D341Med (cell line): ENCODE data around the gene CHCHD4.
A peak's percentile ranks its signal among the peaks of the same experiment; 100 is the strongest.

Experiments
- DNase-seq: peaks from one replicate; pipeline ENCODE4 v3.0.0; 2012; ENCODE audit warnings: low spot score

Gene CHCHD4

DNA sequence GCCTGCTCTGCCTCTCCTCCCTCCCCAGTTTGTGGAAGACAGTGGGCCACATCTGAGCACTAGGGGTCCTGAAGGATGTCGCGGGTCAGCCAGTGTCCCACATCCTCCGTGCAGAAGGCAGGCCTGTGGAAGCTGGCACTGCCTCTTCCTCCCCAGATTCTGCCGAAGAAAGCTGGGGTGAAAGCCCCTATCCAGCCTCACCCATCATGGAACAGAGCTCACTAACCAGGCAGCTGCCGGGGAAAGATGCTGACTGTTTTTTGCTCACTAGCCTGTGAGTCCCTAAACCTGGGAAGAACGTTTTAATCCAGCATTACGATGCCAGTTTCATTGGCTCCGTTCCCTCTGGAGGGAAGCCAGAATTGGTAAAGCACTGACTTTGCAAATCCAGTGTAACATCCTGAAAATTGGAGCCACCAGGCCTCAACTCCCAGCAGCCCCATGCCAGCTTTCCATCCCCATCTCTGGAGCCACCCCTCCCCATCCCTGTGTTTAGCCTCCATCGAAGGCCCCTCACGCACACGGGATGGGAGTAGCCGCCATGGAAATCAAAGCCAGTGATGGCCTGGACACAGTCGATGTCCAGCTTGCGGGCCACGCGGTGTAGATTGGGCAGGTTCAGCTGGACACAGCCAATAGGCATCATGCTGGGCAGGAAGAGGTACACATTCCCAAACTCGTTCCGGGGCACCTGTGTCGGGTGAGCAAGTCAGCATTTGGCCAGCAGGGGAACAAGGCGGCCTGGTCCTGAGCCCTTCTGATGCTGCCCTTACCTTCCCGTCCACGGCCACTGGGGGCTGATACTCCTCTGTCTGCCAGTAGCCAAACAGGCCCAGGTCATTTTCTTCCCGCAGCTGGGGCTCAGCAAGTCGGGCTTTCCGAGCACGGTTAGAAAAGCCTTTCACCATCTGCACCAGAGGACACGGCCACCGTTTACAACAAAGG is 23.6 kb upstream of the CHCHD4 start:
- peak; percentile 56 for DNase-seq

DNA sequence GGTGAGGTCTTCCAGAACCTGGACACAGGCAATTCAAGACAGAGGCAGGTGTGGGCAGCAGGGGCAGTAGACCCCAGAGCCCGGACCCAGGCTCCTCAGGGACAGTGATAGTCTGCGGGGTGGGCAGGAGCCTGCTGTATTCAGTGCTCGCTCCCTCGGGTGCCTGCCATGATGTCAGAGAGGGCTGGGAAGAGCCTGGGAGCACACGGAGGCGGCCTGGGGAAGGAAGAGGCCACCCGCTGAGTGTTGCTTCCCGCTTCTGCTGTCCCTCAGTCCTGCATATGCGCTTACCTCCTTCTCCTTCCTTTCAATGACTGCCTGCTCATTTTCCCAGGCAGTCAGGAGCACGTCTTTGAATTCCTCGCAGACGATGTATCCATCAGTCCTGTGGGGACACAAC is 22.9 kb upstream of the CHCHD4 start:
- DNase-seq: no peak

DNA sequence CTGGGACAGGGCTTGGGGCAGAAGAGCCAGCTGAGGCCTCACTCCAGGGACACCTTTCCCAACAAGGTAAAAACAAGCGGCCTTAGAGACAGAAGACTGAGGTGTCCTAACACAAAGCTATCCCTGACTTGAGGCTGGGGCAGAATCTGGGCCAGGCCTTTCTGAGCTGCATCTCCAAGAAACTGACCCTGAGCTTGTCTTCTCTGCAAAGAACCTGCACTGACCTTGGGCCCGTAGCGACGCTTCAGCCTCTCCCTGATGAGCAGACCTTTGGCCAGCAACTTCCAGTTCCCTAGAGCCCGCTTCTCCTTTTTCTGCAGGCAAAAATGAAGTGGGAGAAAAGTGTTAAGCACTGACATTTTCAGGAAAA is 22.4 kb upstream of the CHCHD4 start:
- DNase-seq: no peak

DNA sequence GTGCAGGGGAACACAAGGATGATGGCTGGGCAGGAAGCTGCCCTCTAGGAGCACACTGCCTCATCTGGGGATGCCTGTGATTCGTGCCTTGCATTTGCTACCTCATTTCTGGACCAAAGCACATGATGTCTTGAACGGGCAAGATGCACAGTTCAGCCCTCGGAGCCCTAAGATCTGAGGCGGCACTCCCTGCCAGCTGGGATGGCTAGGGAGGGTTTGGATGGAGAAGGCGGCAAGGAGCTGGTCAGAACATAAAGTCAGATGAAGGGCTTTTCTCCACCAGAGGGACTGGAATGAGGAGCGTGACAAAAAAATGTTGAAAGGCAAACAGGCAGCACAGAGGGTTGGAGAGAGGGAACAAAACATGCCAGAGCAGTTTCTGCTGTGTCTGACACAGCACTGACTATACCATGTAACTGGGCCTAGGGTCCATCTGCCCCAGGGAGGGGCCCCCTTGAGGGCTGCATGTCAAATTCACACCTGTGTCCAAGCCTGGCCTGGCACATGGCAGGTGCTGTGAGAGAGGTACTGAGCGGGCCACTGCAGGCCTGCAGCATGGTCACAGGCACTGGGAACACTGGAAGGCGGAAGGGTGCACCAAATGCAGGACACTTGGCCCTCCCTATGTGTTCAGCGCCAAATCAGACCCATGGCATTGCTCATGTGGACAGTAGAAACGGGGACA is 21.9 kb upstream of the CHCHD4 start:
- DNase-seq: no peak

- no peak for DNase-seq
These were observed 21.2 kb upstream of the CHCHD4 start for GRCh38 chr3:14145670-14146380.

- no peak for DNase-seq
These were observed 20.6 kb upstream of the CHCHD4 start for GRCh38 chr3:14145236-14145635.

DNA sequence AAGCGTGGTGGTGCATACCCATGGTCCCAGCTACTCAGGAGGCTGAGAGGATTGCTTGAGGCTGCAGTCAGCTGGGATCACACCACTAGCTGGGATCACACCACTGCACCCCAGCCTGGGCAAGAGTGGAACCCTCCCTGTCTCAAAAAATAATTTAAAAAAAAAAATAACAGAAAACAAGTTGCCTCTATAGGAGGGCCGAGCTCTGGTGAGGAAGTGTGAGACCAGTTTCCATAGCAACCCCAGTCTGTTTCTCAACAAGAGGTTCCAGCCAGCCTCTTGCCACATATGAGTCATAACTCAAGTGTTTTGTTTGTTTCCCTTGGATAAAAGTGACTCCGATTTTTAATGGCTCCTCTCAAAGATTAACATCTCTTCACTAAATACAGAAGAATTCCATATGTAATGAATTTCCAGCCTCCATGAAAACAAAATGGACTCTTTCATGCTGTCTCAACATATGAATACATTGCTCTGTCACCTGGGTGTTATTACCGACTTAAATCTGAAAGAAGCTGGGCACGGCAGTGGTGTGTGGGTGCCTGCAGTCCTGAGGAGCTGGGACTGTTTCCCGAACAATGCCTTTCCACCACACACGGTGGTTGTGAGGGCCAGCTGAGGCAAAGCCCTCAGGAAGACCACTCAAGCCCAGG is 19.9 kb upstream of the CHCHD4 start:
- DNase-seq: no peak

DNA sequence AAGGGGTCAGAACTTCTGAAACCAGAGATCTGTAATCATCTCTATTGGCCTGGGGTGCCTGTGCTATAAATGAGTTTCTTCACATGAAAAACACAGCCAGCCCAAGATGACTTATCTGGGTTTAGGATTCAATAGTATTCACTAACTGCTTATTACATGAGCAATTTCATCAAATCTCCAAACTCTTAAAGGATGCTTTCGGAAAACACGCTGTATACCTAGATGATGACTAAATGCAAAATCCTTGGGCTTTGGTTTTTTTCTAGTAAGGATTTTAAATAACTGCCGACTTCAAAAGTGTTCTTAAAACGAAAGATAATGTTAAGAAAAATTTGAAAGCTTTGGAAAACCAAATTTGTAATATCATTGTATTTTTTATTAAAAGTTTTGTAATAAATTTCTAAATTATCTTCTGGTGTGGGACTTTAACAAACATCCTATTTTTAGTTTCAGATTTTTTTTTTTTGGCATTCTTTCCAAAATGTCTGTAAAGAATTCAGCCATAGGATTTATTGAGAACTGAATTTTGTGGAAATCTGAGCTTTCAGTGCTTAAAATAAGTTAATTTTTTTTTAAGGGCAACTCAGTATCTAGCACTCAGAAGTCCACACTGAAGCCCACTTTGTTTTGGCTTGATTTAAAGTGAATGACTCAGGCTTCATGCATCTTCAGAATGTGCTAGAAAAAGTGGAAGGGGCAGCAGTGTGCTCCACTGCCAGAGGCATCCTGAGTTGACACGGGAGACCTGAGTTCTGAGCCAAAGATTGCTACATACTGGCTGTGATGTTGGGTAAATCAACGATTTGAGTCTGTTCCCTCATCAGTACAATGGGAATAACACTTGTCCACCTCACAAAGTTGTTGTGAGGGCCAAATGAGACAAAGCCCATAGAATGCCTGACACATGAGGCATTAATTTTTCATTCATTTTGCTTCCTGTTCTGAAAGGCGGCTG is 18.9 kb upstream of the CHCHD4 start:
- DNase-seq: no peak

DNA sequence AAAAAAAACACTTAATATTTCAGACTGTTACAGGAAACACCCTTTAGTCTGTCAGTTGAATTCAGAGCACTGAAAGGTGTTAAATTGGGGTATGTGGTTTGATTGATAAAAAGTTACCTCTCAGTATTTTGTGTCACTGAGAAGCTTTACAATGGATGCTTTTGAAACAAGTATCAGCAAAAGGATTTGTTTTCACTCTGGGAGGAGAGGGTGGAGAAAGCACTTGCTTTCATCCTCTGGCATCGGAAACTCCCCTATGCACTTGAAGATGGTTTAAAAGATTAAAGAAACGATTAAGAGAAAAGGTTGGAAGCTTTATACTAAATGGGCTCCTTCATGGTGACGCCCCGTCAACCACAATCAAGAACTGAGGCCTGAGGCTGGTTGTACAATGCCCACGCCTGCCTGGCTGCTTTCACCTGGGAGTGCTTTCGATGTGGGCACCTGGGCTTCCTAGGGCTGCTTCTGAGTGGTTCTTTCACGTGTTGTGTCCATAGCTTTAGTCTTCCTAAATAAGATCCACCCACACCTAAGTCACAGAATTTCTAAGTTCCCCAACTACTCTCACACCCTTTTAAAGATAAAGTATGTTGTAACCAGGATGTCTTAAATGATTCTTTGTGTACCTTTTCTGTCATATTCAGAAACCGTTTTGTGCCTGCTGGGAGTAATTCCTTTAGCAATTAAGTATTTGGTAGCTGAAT is 18.0 kb upstream of the CHCHD4 start:
- DNase-seq: no peak

DNA sequence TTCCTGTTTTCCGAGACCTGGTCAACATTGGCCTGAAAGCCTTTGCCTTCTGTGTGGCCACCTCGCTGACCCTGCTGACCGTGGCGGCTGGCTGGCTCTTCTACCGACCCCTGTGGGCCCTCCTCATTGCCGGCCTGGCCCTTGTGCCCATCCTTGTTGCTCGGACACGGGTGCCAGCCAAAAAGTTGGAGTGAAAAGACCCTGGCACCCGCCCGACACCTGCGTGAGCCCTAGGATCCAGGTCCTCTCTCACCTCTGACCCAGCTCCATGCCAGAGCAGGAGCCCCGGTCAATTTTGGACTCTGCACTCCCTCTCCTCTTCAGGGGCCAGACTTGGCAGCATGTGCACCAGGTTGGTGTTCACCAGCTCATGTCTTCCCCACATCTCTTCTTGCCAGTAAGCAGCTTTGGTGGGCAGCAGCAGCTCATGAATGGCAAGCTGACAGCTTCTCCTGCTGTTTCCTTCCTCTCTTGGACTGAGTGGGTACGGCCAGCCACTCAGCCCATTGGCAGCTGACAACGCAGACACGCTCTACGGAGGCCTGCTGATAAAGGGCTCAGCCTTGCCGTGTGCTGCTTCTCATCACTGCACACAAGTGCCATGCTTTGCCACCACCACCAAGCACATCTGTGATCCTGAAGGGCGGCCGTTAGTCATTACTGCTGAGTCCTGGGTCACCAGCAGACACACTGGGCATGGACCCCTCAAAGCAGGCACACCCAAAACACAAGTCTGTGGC is 17.1 kb upstream of the CHCHD4 start:
- DNase-seq: no peak

DNA sequence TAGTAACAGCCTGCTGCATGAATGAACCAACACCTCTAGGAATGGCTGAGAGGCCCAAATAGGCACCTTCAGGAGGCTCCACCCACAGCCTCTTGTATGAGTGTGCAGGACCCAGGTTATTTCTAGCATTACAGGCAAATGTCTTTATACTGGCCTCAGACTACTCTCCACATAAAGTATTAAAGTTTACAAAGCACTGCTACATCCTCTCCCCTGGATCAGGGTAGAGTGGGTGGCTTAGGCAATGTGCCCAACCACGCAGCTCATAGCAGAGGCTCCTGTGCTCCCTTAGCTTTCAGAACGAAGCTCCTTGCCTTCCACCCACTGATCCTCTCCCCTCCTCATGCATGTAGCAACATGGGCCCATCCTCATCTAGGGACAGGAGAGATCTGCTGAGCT is 16.5 kb upstream of the CHCHD4 start:
- no peak for DNase-seq

DNA sequence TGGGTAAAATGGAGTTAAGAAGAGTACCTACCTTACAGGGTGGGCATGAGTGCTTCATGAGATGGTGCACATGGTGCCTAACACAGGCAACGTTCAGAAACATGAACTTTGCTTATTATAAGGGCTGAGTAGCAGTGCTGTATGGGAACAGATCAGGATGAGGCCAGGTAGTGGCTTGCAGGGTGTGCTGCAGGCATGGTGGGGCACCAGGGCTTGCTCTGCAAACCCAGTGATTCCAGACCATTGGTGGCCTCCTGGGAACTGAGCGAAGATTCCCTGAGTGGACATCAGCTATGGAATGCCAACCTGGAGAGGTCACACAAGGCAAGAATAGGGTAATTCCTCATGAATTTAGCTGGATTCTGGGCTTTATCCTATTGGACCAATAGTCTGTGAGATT is 16.0 kb upstream of the CHCHD4 start:
- DNase-seq: no peak

- no peak for DNase-seq
These were observed 15.1 kb upstream of the CHCHD4 start for GRCh38 chr3:14139771-14140170.

DNA sequence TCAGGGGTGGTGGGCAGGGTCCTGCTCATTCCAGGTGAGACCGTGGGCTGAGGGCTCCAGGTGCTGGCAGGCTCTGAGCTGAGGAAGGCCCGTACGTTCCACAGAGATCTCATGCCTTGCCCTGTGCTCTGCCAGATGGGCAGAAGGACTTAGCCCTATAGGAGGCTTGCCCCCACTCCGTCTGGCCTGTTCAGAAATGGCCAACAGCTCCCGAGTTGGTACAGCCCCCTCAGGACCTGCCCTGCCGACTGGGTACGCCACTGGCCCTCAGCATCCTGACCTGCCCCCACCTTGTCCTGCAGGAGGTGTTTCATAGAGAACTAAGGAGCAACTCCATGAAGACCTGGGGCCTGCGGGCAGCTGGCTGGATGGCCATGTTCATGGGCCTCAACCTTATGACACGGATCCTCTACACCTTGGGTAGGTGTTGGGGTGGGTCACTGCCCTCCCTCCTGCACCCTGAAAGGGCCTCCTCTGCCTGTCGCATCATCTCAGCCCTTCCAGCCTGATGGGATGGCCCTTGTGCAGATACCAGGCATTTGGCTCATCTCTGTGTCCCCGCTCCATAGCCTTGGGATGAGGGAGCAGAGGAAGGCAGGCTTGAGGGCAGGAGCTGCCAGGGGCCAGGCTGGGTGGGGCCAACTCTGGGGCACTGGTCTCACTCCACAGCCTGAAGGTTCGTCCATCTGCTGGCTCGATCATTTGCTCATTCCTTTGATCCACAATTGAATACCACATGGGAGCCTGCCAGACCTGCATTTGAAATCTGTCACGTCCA is 14.4 kb upstream of the CHCHD4 start:
- DNase-seq: no peak

- no peak for DNase-seq
These were observed 13.6 kb upstream of the CHCHD4 start for GRCh38 chr3:14138109-14138877.

- DNase-seq: no peak
These were observed 12.8 kb upstream of the CHCHD4 start for GRCh38 chr3:14137445-14137844.

DNA sequence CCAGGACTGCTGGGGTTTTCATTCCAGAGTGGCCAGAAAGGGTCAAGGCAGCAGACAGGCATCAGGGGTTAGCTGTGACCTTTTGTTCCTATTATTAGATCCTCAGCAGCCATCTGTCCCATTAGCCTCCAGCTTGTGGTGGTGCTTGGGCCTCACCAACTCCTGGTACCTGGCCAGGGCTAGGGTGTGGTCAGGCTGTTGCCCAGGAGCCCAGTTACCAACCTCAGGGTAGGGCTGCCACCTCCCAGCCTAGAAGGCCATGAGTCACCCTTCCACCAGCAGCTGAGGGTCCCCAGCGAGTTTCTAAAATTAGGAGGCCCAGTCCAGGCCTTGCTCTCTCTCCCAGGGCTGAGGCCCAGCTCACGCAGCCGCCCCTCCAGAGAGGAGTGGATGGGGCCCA is 12.3 kb upstream of the CHCHD4 start:
- DNase-seq: no peak

GRCh38 chr3:14135581-14135980 is 10.9 kb upstream of the CHCHD4 start:
- DNase-seq: no peak
